Rectal smooth muscle tissue (tissue), 1 donor: ENCODE results near the gene ATR.

Experiments used
- H3K27ac ChIP-seq: one replicate; pipeline ENCODE4 v1.7.0; 2013; ENCODE audit warnings: low read depth, low read length, inconsistent platforms
- H3K27me3 ChIP-seq: one replicate; pipeline ENCODE4 v1.7.0; 2013; ENCODE audit warnings: low read length; ENCODE audit not compliant: control insufficient read depth, insufficient read depth
- H3K36me3 ChIP-seq: one replicate; pipeline ENCODE4 v1.7.0; 2013; ENCODE audit warnings: low read length; ENCODE audit not compliant: control insufficient read depth, insufficient read depth
- H3K4me1 ChIP-seq: one replicate; pipeline ENCODE4 v1.7.0; 2013; ENCODE audit warnings: low read length; ENCODE audit not compliant: control insufficient read depth, insufficient read depth
- H3K4me3 ChIP-seq: one replicate; pipeline ENCODE4 v1.7.0; 2013; ENCODE audit warnings: low read length
- H3K9ac ChIP-seq: one replicate; pipeline ENCODE4 v1.7.0; 2013; ENCODE audit warnings: low read length

Gene ATR

GRCh38 chr3:142578329-142579223 lies at the start of gene ATR:
Gene ATR, minus strand, starts transcription at chr3:142578733. Its CDS starts 29 bp downstream, at chr3:142578704.
- H3K9ac ChIP-seq, result peak within 1 kb of the TSS; percentile 84
- H3K4me1 ChIP-seq, result peaks cover 13% of the 10 kb centered on the region
- no peaks in the 10 kb centered on the region for H3K27me3 ChIP-seq
- H3K36me3 ChIP-seq, result no peaks in the 10 kb centered on the region
- H3K4me3 ChIP-seq, result peak within 1 kb of the TSS; percentile 91
- peak within 1 kb of the TSS; percentile 87 for H3K27ac ChIP-seq

DNA sequence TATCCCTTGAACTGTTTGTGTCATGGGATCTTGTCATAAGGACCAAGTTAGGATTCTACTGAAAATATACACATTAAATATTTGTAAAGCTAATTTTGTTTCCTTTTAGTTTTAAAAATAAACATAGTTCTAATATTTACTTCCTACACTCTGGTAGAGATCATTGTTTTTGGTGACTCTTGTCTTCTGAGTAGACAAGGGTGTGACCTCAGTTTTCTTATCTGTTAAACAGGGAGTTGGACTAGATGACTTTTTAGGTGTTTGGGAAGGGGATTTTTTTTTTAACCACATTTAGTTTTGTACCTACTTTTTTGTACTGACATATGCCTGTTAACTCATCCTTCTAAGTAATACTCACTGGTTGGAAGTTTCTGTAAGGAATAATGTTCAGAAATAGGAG lies 48.4 kb upstream of the ATR start:
- Histone ChIP-seq H3K36me3 (no peaks in the 10 kb centered on the region), H3K27ac (no peak overlapping the region), H3K4me3 (no peak overlapping the region), H3K4me1 (no peaks in the 10 kb centered on the region), H3K9ac (no peak overlapping the region), H3K27me3 (no peaks in the 10 kb centered on the region)

GRCh38 chr3:142625153-142625440 lies 46.6 kb upstream of the ATR start:
- H3K4me3 ChIP-seq, result no peak overlapping the region
- H3K27me3 ChIP-seq, result no peaks in the 10 kb centered on the region
- H3K9ac ChIP-seq, result no peak overlapping the region
- H3K27ac ChIP-seq, result no peak overlapping the region
- H3K36me3 ChIP-seq, result no peaks in the 10 kb centered on the region
- no peaks in the 10 kb centered on the region for H3K4me1 ChIP-seq

DNA sequence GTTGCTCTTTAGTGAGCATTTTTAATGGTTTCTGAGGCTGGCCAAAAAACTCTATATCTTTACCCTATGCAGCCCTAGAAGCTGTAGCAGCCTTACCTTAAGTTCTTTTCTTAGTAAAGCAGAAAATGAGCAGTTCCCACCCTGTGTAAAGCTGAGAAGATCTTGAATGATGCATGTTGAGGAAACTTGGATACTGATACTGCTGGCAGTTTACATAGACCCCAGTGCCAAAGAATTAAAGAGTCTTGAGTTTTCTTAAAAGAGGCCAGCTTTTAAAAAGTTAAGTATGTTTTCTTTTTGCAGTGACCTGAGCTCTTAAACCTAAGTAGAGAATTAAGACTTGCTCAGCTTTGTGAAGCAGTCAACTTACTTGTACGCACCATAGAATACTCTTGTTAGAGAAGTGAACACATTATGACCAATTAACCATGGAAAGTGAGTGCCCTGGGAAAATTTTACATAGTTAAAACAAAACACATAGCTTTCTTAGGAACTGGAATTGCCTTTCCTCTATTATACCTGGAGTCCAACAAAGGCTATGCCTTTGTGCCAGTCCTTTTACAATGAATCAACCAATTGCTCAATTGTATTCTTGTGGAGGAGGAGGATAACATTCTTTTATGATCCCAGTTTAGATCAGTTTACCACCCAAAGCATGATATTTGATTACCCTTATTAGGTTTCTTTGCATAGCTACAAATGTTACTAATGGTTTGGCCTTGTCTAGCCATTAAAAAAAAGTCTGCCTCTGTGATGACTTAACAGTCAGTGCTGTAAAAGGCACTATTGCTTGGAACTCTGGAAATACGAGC lies 46.0 kb upstream of the ATR start:
- Histone ChIP-seq H3K9ac (no peak overlapping the region), H3K4me1 (no peaks in the 10 kb centered on the region), H3K27ac (no peak overlapping the region), H3K27me3 (no peaks in the 10 kb centered on the region), H3K4me3 (no peak overlapping the region), H3K36me3 (no peaks in the 10 kb centered on the region)

DNA sequence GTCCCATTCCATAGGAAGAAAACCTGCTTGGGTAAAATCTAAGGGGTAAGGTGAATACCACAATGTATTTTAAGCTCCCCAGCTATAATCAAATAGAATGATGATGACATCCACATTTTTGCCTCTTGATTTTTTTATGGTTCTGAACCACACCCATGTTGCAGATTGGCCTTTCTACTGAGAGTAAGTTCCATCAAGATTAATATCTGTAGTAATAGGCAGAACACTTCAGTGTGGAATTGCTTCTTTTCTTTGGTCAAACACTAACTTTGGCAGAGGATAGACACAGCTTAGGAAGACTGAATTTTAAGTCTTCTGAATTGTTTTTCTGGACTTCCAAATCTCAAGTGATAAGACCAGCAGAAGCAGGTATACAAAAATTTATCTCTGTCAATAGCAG lies 44.7 kb upstream of the ATR start:
- Histone ChIP-seq H3K36me3 (no peaks in the 10 kb centered on the region), H3K4me3 (no peak overlapping the region), H3K4me1 (no peaks in the 10 kb centered on the region), H3K27me3 (no peaks in the 10 kb centered on the region), H3K27ac (no peak overlapping the region), H3K9ac (no peak overlapping the region)

DNA sequence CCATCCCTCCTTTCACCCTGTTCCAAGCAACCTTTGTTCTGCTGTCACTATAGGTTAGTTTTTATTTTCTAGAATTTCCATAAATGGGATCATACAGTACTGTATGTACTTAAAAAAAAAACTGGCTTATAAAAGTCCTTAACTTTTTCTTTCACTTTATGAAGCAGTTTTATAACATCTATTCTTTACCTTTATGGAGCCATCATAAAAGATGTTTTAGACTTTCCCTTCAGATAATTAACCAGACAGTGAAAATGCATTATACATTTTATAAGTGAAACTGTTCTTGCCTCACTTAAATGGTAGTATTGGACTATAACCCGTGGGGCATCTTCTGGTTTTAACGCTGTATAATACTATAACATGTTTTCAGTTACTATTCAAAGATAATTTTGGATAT lies 43.9 kb upstream of the ATR start:
- Histone ChIP-seq H3K27ac (no peak overlapping the region), H3K4me1 (no peaks in the 10 kb centered on the region), H3K27me3 (no peaks in the 10 kb centered on the region), H3K4me3 (no peak overlapping the region), H3K9ac (no peak overlapping the region), H3K36me3 (no peaks in the 10 kb centered on the region)

GRCh38 chr3:142618917-142619461 lies 40.5 kb upstream of the ATR start:
- no peaks in the 10 kb centered on the region for H3K27me3 ChIP-seq
- H3K4me1 ChIP-seq, result no peaks in the 10 kb centered on the region
- H3K27ac ChIP-seq, result no peak overlapping the region
- H3K4me3 ChIP-seq, result no peak overlapping the region
- no peaks in the 10 kb centered on the region for H3K36me3 ChIP-seq
- no peak overlapping the region for H3K9ac ChIP-seq

- no peak overlapping the region for H3K9ac ChIP-seq
- H3K27ac ChIP-seq, result no peak overlapping the region
- no peaks in the 10 kb centered on the region for H3K36me3 ChIP-seq
- no peak overlapping the region for H3K4me3 ChIP-seq
- H3K27me3 ChIP-seq, result no peaks in the 10 kb centered on the region
- no peaks in the 10 kb centered on the region for H3K4me1 ChIP-seq
Measured at GRCh38 chr3:142615171-142615570, 36.6 kb upstream of the ATR start.

DNA sequence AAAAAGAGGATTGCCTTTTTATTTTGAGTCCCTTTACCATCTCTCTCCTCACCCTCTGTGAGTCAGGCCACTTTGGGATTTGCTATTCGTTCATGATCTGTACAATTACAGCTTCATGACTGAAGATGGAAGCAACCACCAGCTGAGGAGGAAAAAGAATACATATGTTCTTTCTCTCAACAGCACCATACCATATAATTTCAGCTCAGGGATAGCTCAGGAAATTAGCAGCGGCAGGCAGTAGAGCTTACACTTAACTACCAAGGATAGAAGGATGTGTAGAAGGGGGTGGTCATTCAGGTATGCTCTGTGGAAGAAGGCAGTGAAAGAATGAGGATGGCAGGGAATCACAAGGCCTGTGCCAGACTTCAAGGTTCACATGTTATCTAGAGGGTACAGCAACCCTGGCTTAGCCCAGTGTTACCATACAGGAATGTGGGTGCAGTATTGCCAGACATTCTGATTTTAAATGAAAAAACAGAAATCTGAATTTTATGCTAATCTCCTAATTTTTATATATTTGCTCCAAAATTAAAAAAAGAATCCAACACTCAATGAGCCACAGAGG lies 35.6 kb upstream of the ATR start:
- H3K4me3 ChIP-seq, result no peak overlapping the region
- no peaks in the 10 kb centered on the region for H3K36me3 ChIP-seq
- H3K4me1 ChIP-seq, result no peaks in the 10 kb centered on the region
- H3K27me3 ChIP-seq, result no peaks in the 10 kb centered on the region
- no peak overlapping the region for H3K27ac ChIP-seq
- no peak overlapping the region for H3K9ac ChIP-seq

GRCh38 chr3:142613491-142613890 lies 35.0 kb upstream of the ATR start:
- no peak overlapping the region for H3K9ac ChIP-seq
- no peaks in the 10 kb centered on the region for H3K27me3 ChIP-seq
- no peak overlapping the region for H3K27ac ChIP-seq
- H3K4me3 ChIP-seq, result no peak overlapping the region
- no peaks in the 10 kb centered on the region for H3K4me1 ChIP-seq
- H3K36me3 ChIP-seq, result no peaks in the 10 kb centered on the region

DNA sequence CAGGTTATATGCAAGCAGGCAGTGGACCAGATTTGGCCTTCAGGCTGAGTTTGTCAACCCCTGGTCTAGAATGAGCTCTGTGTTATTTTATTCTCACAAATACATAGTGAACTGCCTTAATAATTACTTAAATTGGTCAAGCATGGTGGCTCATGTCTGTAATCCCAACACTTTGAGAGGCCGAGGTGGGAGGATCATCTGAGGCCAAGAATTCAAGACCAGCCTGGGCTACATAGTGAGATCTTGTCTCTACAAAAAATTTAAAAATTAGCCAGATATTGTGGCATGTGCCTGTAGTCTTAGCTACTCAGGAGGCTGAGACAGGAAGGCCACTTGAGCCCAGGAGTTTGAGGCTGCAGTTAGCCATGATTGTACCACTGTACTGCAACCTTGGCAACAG lies 32.7 kb upstream of the ATR start:
- Histone ChIP-seq H3K36me3 (no peaks in the 10 kb centered on the region), H3K4me3 (no peak overlapping the region), H3K4me1 (no peaks in the 10 kb centered on the region), H3K9ac (no peak overlapping the region), H3K27ac (no peak overlapping the region), H3K27me3 (no peaks in the 10 kb centered on the region)

DNA sequence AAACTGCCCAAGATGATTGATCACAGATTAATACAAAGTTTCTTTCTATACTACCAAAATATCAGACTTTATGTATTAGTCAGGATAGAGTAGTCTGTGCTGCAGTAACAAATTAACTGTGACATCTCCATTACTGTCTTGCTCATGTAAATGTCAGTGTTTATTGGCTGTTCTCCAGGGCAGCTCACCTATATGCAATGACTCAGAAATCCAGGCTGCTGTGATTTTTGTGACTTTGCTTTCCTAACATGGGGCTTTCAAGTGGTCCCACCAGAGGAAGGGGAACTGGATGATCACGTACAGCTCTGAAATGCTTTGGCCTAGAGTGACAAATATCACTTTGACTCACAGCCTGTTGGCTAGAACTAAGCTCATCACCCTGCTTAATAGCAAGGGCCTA lies 30.6 kb upstream of the ATR start:
- no peaks in the 10 kb centered on the region for H3K4me1 ChIP-seq
- no peak overlapping the region for H3K9ac ChIP-seq
- H3K36me3 ChIP-seq, result no peaks in the 10 kb centered on the region
- H3K4me3 ChIP-seq, result no peak overlapping the region
- no peak overlapping the region for H3K27ac ChIP-seq
- H3K27me3 ChIP-seq, result no peaks in the 10 kb centered on the region
